IMR-90 (cell line): ENCODE results near the gene UPK3A. TPM values are rescaled to one million over a fixed set of nuclear protein-coding genes. Genes with fewer than 3 reads are reported as not detected.

Experiments used
- ATAC-seq: fragments of 200-7000 bp; cut with Tn5 transposase; 2 replicates; pipeline ENCODE4 v1.9.1; 2020; ENCODE audit warnings: low read depth, mild to moderate bottlenecking, moderate library complexity
- BruUV-seq: library from RNA; stranded (reverse); fragments of 400-500 nt; replicated peaks from 2 replicates; lab custom pipeline; 2021; lab: Mats Ljungman, UMichigan
- CTCF ChIA-PET: fragments of 300-600 bp; formaldehyde crosslinking; extraction: SDS; loops from one replicate; lab custom pipeline; 2021; ENCODE audit warnings: antibody characterized with exemption; lab: Yijun Ruan, JAX
- POLR2A ChIA-PET: fragments of 300-600 bp; sonication (Branson Sonifier 250); formaldehyde crosslinking; loops from one replicate; lab custom pipeline; 2022; ENCODE audit warnings: antibody characterized with exemption; ENCODE audit not compliant: unreplicated experiment; lab: Charles Lee
- DNase-seq: peaks from one replicate; pipeline ENCODE4 v3.0.0; 2013
- H2AFZ ChIP-seq: replicated peaks from 2 replicates; pipeline ENCODE3; 2013; ENCODE audit warnings: low read length, mild to moderate bottlenecking; ENCODE audit not compliant: poor library complexity
- H2AK5ac ChIP-seq: 2 replicates; pipeline ENCODE4 v1.6.1; 2013; ENCODE audit warnings: low read depth, low read length, inconsistent platforms
- H2AK9ac ChIP-seq: replicated peaks from 2 replicates; pipeline ENCODE3; 2013; ENCODE audit warnings: mild to moderate bottlenecking, low read depth, low read length, moderate library complexity; ENCODE audit not compliant: poor library complexity
- H2BK120ac ChIP-seq: 2 replicates; pipeline ENCODE4 v1.6.1; 2013; ENCODE audit warnings: low read depth, low read length, inconsistent platforms
- H2BK15ac ChIP-seq: 3 replicates; pipeline ENCODE4 v1.6.1; 2013; ENCODE audit warnings: low read depth, low read length, inconsistent platforms
- H2BK20ac ChIP-seq: 2 replicates; pipeline ENCODE4 v1.6.1; 2013; ENCODE audit warnings: low read depth, mild to moderate bottlenecking, inconsistent platforms, low read length, moderate library complexity
- H2BK5ac ChIP-seq: 2 replicates; pipeline ENCODE4 v1.6.1; 2013; ENCODE audit warnings: mild to moderate bottlenecking, low read depth, low read length, inconsistent platforms; ENCODE audit not compliant: poor library complexity, severe bottlenecking
- H3K14ac ChIP-seq: replicated peaks from 2 replicates; pipeline ENCODE4 v1.6.1; 2013; ENCODE audit warnings: low read depth, low read length, inconsistent platforms
- H3K18ac ChIP-seq: 2 replicates; pipeline ENCODE4 v1.6.1; 2013; ENCODE audit warnings: low read depth, low read length, control low read depth
- H3K23ac ChIP-seq: 2 replicates; pipeline ENCODE4 v1.6.1; 2013; ENCODE audit warnings: low read depth, low read length, inconsistent platforms
- H3K27ac ChIP-seq: 2 replicates; pipeline ENCODE4 v1.5.1; 2013; ENCODE audit warnings: mild to moderate bottlenecking, control low read depth, low read length; ENCODE audit not compliant: insufficient read depth
- H3K27me3 ChIP-seq: 2 replicates; pipeline ENCODE4 v1.6.1; 2013; ENCODE audit warnings: low read length; ENCODE audit not compliant: control insufficient read depth, insufficient read depth
- H3K36me3 ChIP-seq: 2 replicates; pipeline ENCODE4 v1.6.1; 2013; ENCODE audit warnings: low read length, mixed read lengths; ENCODE audit not compliant: control insufficient read depth, insufficient read depth
- H3K4ac ChIP-seq: 2 replicates; pipeline ENCODE4 v1.6.1; 2013; ENCODE audit warnings: low read depth, low read length, inconsistent platforms
- H3K4me1 ChIP-seq: 2 replicates; pipeline ENCODE4 v1.6.1; 2013; ENCODE audit warnings: low read length, mixed read lengths; ENCODE audit not compliant: control insufficient read depth, insufficient read depth
- H3K4me2 ChIP-seq: 2 replicates; pipeline ENCODE4 v1.6.1; 2013; ENCODE audit warnings: low read depth, mild to moderate bottlenecking, control low read depth, low read length, moderate library complexity
- H3K4me3 ChIP-seq: 2 replicates; pipeline ENCODE4 v1.5.1; 2013; ENCODE audit warnings: low read depth, mild to moderate bottlenecking, control low read depth, low read length, moderate library complexity; ENCODE audit not compliant: insufficient read depth
- H3K56ac ChIP-seq: 2 replicates; pipeline ENCODE4 v1.6.1; 2013; ENCODE audit warnings: low read length, inconsistent platforms; ENCODE audit not compliant: insufficient read depth; ENCODE audit errors: extremely low read depth
- H3K79me1 ChIP-seq, 2 experiments: 2 replicates each; pipeline ENCODE4 v1.6.1; 2013; ENCODE audit warnings: low read length in 2 of 2, inconsistent platforms in 1 of 2, low read depth in 1 of 2
- H3K9ac ChIP-seq: 2 replicates; pipeline ENCODE4 v1.6.1; 2013; ENCODE audit warnings: low read depth, low read length, control low read depth
- H3K9me1 ChIP-seq: 2 replicates; pipeline ENCODE4 v1.6.1; 2013; ENCODE audit warnings: low read length, inconsistent platforms; ENCODE audit not compliant: insufficient read depth
- H3K9me3 ChIP-seq: 2 replicates; pipeline ENCODE4 v1.6.1; 2013; ENCODE audit warnings: low read length; ENCODE audit not compliant: control insufficient read depth, insufficient read depth
- H4K20me1 ChIP-seq: 2 replicates; pipeline ENCODE4 v1.6.1; 2013; ENCODE audit warnings: low read length, inconsistent platforms; ENCODE audit not compliant: insufficient read depth
- H4K5ac ChIP-seq: 2 replicates; pipeline ENCODE4 v1.6.1; 2013; ENCODE audit warnings: mild to moderate bottlenecking, low read depth, low read length, control low read depth
- H4K8ac ChIP-seq, 2 experiments: 2 replicates each; pipeline ENCODE4 v1.6.1; 2013; ENCODE audit warnings: low read depth in 2 of 2, low read length in 2 of 2, control low read depth in 1 of 2, inconsistent platforms in 1 of 2
- H4K91ac ChIP-seq: 2 replicates; pipeline ENCODE4 v1.6.1; 2013; ENCODE audit warnings: low read depth, low read length, inconsistent platforms; ENCODE audit not compliant: insufficient read depth
- BHLHE40 ChIP-seq: fragments of 150-350 bp; IDR thresholded peaks from 2 replicates; pipeline ENCODE4 v1.6.1; 2016; ENCODE audit warnings: mild to moderate bottlenecking, low read depth, low read length
- CEBPB ChIP-seq: IDR thresholded peaks from 2 replicates; pipeline ENCODE4 v1.6.1; 2012; ENCODE audit warnings: low read depth, low read length, improper control_type of control experiment
- CHD1 ChIP-seq: IDR thresholded peaks from 2 replicates; pipeline ENCODE4 v1.6.1; 2012; ENCODE audit warnings: low read depth, low read length, improper control_type of control experiment
- ELK1 ChIP-seq: fragments of 150-350 bp; IDR thresholded peaks from 2 replicates; pipeline ENCODE4 v1.6.1; 2016; ENCODE audit warnings: low read depth, mild to moderate bottlenecking, low read length, moderate library complexity, borderline replicate concordance
- FOS ChIP-seq: fragments of 150-350 bp; IDR thresholded peaks from 2 replicates; pipeline ENCODE4 v1.6.1; 2016; ENCODE audit warnings: low read depth, low read length
- MAFK ChIP-seq: IDR thresholded peaks from 2 replicates; pipeline ENCODE4 v1.6.1; 2012; ENCODE audit warnings: low read depth, low read length, improper control_type of control experiment
- MAZ ChIP-seq: IDR thresholded peaks from 2 replicates; pipeline ENCODE4 v1.6.1; 2012; ENCODE audit warnings: low read depth, mild to moderate bottlenecking, low read length, improper control_type of control experiment, moderate library complexity, borderline replicate concordance
- MXI1 ChIP-seq: IDR thresholded peaks from 2 replicates; pipeline ENCODE4 v1.6.1; 2012; ENCODE audit warnings: low read depth, mild to moderate bottlenecking, low read length, moderate library complexity, borderline replicate concordance
- NFE2L2 ChIP-seq: fragments of 150-350 bp; IDR thresholded peaks from 2 replicates; pipeline ENCODE4 v1.6.1; 2016; ENCODE audit warnings: low read depth, mild to moderate bottlenecking, low read length
- POLR2A ChIP-seq: IDR thresholded peaks from 2 replicates; pipeline ENCODE4 v1.6.1; 2012; ENCODE audit warnings: mild to moderate bottlenecking, low read depth, low read length
- RAD21 ChIP-seq: IDR thresholded peaks from 2 replicates; pipeline ENCODE4 v1.6.1; 2012; ENCODE audit warnings: low read length, improper control_type of control experiment
- RCOR1 ChIP-seq: IDR thresholded peaks from 2 replicates; pipeline ENCODE4 v1.6.1; 2012; ENCODE audit warnings: mild to moderate bottlenecking, low read length, improper control_type of control experiment; ENCODE audit not compliant: insufficient replicate concordance
- RFX5 ChIP-seq: IDR thresholded peaks from 2 replicates; pipeline ENCODE4 v1.8.0; 2012; ENCODE audit warnings: low read depth, mild to moderate bottlenecking, low read length, moderate library complexity
- SMC3 ChIP-seq: fragments of 150-350 bp; IDR thresholded peaks from 2 replicates; pipeline ENCODE4 v1.6.1; 2016; ENCODE audit warnings: low read depth, mild to moderate bottlenecking, antibody characterized with exemption, low read length, moderate library complexity
- WGBS, 2 experiments: methylation state at CpG; one replicate each; pipeline versions ENCODE4 v1.1.5 to v1.1.7; 2013; ENCODE audit warnings: missing lambda C conversion rate in 2 of 2; ENCODE audit not compliant: insufficient read length in 1 of 2; ENCODE audit errors: extremely low coverage in 2 of 2; 5-methylcytosine and 5-hydroxymethylcytosine counted together
- dilution Hi-C: fragments of 300-500 bp; cut with HindIII; formaldehyde crosslinking; loops from one replicate; pipeline ENCODE4 v1.14.3; 2018; ENCODE audit warnings: low sequenced_read_pairs; ENCODE audit not compliant: unreplicated experiment
- in situ Hi-C: fragments of 300-500 bp; cut with MboI; formaldehyde crosslinking; loops from 3 replicates; pipeline ENCODE4 v1.14.3; 2019; ENCODE audit warnings: low sequenced_read_pairs, inconsistent platforms, mixed read lengths
- intact Hi-C: fragments of 100-400 bp; cut with micrococcal nuclease; formaldehyde crosslinking; loops from 2 replicates; pipeline ENCODE4 v1.10.0; 2022
- polyA plus RNA-seq, 3 experiments: library from polyadenylated mRNA; depleted of rRNA; stranded (reverse); fragments of >200 nt; gene quantifications; 2 replicates each; pipeline ENCODE4 v1.2.3, GENCODE V29; 2012; ENCODE audit warnings: low replicate concordance in 1 of 3
- total RNA-seq: library from RNA; depleted of rRNA; stranded (reverse); fragments of >200 nt; gene quantifications from 2 replicates; pipeline ENCODE4 v1.2.3, GENCODE V29; 2012
- TF ChIP-seq, protein P1 (sequence below): fragments of 150-350 bp; IDR thresholded peaks from 2 replicates; pipeline ENCODE4 v1.6.1; 2017; ENCODE audit warnings: mild to moderate bottlenecking, antibody characterized with exemption, low read length, low read depth
- TF ChIP-seq, protein P2 (sequence below): conservative IDR thresholded peaks from 2 replicates; pipeline ENCODE4 v1.5.1; 2012; ENCODE audit warnings: mild to moderate bottlenecking, low read depth, low read length, improper control_type of control experiment

UPK3A gene
- total and polyA plus RNA-seq, 2 of the 4 experiments (the other 2 are of a cell fraction): not detected

- peaks cover 52% of the 10 kb centered on the region for H3K36me3 ChIP-seq
- H3K9ac ChIP-seq: no peak overlapping the region
- no TSS peak for BruUV-seq
- no peak overlapping the region for H4K91ac ChIP-seq
- in situ Hi-C loops: no loop called here
- H3K23ac ChIP-seq: no peak overlapping the region
- H3K4me3 ChIP-seq: no peak overlapping the region
- POLR2A ChIA-PET: no interaction called here
- H3K4me1 ChIP-seq: peaks cover 2% of the 10 kb centered on the region; the same call in 1 of the 2 replicates
- no peak overlapping the region for H3K4me2 ChIP-seq
- H3K56ac ChIP-seq: no peak overlapping the region
- no peak overlapping the region for H2AK5ac ChIP-seq
- peaks cover 4% of the 10 kb centered on the region for H4K20me1 ChIP-seq
- no peak overlapping the region for H3K14ac ChIP-seq
- whole genome bisulfite sequencing, 2 experiments: 93% methylated on average over 15 of the region's 19 CpGs; no CpG with 5 or more reads in 1 of the 2 experiments
- no peak overlapping the region for H4K5ac ChIP-seq
- no peak for DNase-seq
- peaks cover 6% of the 10 kb centered on the region; the same call in 1 of the 2 replicates for H3K9me1 ChIP-seq
- H3K27ac ChIP-seq: no peak overlapping the region
- no peak overlapping the region for H3K18ac ChIP-seq
- H4K8ac ChIP-seq: no peak overlapping the region
- H3K79me1 ChIP-seq: peaks cover 3 to 14% of the 10 kb centered on the region in 2 experiments; a peak in 2 of 4 replicates
- no peak overlapping the region for H2BK5ac ChIP-seq
- no peak overlapping the region for H2AK9ac ChIP-seq
- no peak overlapping the region for H3K4ac ChIP-seq
- H3K9me3 ChIP-seq: no peaks in the 10 kb centered on the region
- H3K27me3 ChIP-seq: no peaks in the 10 kb centered on the region
- H2BK120ac ChIP-seq: no peak overlapping the region
- intact Hi-C loops: no loop called here
- no peak for ATAC-seq
- no peak overlapping the region for H2BK15ac ChIP-seq
- no peak overlapping the region for H2BK20ac ChIP-seq
- no peak for TF ChIP-seq SMC3
- no peak for TF ChIP-seq MXI1
- TF ChIP-seq MAZ: no peak
- TF ChIP-seq RCOR1: no peak
- no peak for TF ChIP-seq FOS
- TF ChIP-seq, protein P1, sequence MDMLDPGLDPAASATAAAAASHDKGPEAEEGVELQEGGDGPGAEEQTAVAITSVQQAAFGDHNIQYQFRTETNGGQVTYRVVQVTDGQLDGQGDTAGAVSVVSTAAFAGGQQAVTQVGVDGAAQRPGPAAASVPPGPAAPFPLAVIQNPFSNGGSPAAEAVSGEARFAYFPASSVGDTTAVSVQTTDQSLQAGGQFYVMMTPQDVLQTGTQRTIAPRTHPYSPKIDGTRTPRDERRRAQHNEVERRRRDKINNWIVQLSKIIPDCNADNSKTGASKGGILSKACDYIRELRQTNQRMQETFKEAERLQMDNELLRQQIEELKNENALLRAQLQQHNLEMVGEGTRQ: no peak
- no peak for TF ChIP-seq RAD21
- no peak for TF ChIP-seq CEBPB
- TF ChIP-seq, protein P2, sequence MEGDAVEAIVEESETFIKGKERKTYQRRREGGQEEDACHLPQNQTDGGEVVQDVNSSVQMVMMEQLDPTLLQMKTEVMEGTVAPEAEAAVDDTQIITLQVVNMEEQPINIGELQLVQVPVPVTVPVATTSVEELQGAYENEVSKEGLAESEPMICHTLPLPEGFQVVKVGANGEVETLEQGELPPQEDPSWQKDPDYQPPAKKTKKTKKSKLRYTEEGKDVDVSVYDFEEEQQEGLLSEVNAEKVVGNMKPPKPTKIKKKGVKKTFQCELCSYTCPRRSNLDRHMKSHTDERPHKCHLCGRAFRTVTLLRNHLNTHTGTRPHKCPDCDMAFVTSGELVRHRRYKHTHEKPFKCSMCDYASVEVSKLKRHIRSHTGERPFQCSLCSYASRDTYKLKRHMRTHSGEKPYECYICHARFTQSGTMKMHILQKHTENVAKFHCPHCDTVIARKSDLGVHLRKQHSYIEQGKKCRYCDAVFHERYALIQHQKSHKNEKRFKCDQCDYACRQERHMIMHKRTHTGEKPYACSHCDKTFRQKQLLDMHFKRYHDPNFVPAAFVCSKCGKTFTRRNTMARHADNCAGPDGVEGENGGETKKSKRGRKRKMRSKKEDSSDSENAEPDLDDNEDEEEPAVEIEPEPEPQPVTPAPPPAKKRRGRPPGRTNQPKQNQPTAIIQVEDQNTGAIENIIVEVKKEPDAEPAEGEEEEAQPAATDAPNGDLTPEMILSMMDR: no peak
- no peak for TF ChIP-seq NFE2L2
- no peak for TF ChIP-seq ELK1
- TF ChIP-seq BHLHE40: no peak
- TF ChIP-seq POLR2A: no peak
- no peak for TF ChIP-seq RFX5
- TF ChIP-seq MAFK: no peak
- no peak for TF ChIP-seq CHD1
- CTCF ChIA-PET: no interaction called here
- dilution Hi-C loops: no loop called here
- no peak overlapping the region for H2AFZ ChIP-seq
These were observed 45.8 kb downstream of the UPK3A start for GRCh38 chr22:45330548-45330947.
